HEK293T (cell line): ENCODE measurements around the gene COMMD2.
A peak's percentile ranks its signal among the peaks of the same experiment; 100 is the strongest.

Experiments
- ARNT ChIP-seq: fragments of 450-650 bp; IDR thresholded peaks from 2 replicates; pipeline ENCODE4 v1.6.1; 2017; ENCODE audit warnings: mild to moderate bottlenecking
- BHLHE40 ChIP-seq: fragments of 450-650 bp; IDR thresholded peaks from 2 replicates; pipeline ENCODE4 v1.6.1; 2016; ENCODE audit warnings: mild to moderate bottlenecking, moderate library complexity, borderline replicate concordance
- CTBP1 ChIP-seq: fragments of 450-650 bp; IDR thresholded peaks from 2 replicates; pipeline ENCODE4 v1.6.1; 2016; ENCODE audit warnings: borderline replicate concordance
- ELF4 ChIP-seq: fragments of 450-650 bp; IDR thresholded peaks from 2 replicates; pipeline ENCODE4 v1.6.1; 2017; ENCODE audit warnings: antibody characterized with exemption
- FOXA1 ChIP-seq: fragments of 450-650 bp; IDR thresholded peaks from 2 replicates; pipeline ENCODE4 v1.6.1; 2016; ENCODE audit warnings: mild to moderate bottlenecking
- HDGF ChIP-seq: fragments of 450-650 bp; IDR thresholded peaks from 2 replicates; pipeline ENCODE4 v1.6.1; 2017; ENCODE audit warnings: antibody characterized with exemption, borderline replicate concordance
- LEF1 ChIP-seq: fragments of 450-650 bp; IDR thresholded peaks from 2 replicates; pipeline ENCODE4 v1.6.1; 2017; ENCODE audit warnings: mild to moderate bottlenecking, borderline replicate concordance
- SP1 ChIP-seq: fragments of 450-650 bp; IDR thresholded peaks from 2 replicates; pipeline ENCODE4 v1.6.1; 2017
- TARDBP ChIP-seq: fragments of 450-650 bp; IDR thresholded peaks from 2 replicates; pipeline ENCODE4 v1.6.1; 2016

GRCh38 chr3:149752051-149752787 lies at the start of gene COMMD2:
- TF ChIP-seq ARNT (peak; percentile 49; the same call in 1 of the 2 replicates), ELF4 (peak; percentile 27; the same call in 1 of the 2 replicates), CTBP1 (peak; percentile 90), HDGF (no peak), BHLHE40 (no peak), SP1 (no peak), FOXA1 (no peak), LEF1 (no peak), TARDBP (no peak)
